ENCODE results near the gene SUPT3H. TPM values are rescaled to one million over a fixed set of nuclear protein-coding genes. Genes with fewer than 3 reads are reported as not detected.

Gene SUPT3H
- total RNA-seq, 4 donors from 2014 or later = 0.80 to 12.7 (median 3.0) TPM

DNA sequence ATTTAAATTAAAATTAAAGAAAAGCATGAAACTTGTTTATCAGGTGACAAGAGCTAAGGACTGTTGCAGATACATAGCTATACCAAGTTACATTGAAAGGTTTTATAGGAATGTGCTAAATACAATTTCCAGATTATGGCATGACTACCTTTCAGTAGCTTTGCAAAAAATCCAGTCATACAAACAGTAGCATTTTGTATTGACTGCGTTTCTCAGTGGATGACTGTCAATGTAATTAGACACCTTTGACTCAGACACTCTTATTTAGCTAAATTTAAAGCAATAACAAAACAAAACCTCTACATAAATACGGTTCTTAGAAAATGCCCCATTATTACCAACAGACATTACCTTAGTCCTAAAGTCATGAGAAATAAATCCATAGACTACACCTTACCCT lies 325.4 kb downstream of the SUPT3H start:
- no peak for DNase-seq
- intact Hi-C loops (cut with DNase I; ENCODE audit: low total_unique reads) = no loop called here
- no peak for TF ChIP-seq POLR2AphosphoS5 (IDR thresholded peaks at IDR 0.05)
- TF ChIP-seq, protein P1, sequence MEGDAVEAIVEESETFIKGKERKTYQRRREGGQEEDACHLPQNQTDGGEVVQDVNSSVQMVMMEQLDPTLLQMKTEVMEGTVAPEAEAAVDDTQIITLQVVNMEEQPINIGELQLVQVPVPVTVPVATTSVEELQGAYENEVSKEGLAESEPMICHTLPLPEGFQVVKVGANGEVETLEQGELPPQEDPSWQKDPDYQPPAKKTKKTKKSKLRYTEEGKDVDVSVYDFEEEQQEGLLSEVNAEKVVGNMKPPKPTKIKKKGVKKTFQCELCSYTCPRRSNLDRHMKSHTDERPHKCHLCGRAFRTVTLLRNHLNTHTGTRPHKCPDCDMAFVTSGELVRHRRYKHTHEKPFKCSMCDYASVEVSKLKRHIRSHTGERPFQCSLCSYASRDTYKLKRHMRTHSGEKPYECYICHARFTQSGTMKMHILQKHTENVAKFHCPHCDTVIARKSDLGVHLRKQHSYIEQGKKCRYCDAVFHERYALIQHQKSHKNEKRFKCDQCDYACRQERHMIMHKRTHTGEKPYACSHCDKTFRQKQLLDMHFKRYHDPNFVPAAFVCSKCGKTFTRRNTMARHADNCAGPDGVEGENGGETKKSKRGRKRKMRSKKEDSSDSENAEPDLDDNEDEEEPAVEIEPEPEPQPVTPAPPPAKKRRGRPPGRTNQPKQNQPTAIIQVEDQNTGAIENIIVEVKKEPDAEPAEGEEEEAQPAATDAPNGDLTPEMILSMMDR (IDR thresholded peaks at IDR 0.05) = no peak
- no peak for TF ChIP-seq POLR2A (IDR thresholded peaks at IDR 0.05)
- H3K27me3 ChIP-seq = no peaks in the 10 kb centered on the region
- 85% methylated on average over 2 of the region's 2 CpGs; no CpG with 5 or more reads in 1 of the 2 donors for WGBS, 2 donors (ENCODE audit: low coverage in 1 of 2)
- H3K4me1 ChIP-seq = no peaks in the 10 kb centered on the region
- H3K36me3 ChIP-seq = no peaks in the 10 kb centered on the region
- in situ Hi-C loops (cut with MboI; ENCODE audit: low pct_ligation_motif_present in 1 of 4, low pct_unique_long_range_greater_than_20kb in 1 of 4, low sequenced_read_pairs in 3 of 4) = no loop called here
- no peak overlapping the region for H3K4me3 ChIP-seq
- H3K27ac ChIP-seq = no peak overlapping the region
- H3K9me3 ChIP-seq = no peaks in the 10 kb centered on the region

DNA sequence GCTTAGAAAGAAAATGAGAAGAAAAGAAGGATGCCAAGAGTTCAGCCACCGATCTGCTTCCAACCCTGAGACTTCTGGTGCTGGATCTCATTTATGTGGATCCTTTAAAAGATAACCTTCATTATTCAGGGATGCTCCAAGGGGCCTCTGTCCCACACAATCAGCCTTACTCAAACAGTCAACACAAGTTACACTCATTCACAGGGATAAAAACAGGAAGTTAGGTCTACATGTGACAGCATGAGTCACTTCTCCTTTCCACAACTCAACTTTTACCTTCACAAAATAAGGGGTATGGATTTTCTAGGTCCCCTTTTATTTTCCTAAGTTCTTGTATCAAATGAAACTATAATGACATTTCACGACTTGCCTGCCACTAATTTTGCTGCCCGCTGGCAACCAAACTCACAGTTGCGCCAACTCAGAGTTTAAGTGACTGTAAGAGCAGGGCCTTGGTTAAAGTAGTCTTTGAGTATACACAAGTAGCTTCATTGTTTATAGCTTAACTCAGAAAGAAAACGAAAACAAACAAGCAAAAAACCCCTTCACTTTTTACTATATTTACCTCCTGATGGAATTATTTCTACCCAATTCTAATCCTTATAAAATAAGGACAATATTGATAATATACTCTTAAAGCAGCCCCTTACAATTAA lies 328.4 kb downstream of the SUPT3H start:
- WGBS, 2 donors (ENCODE audit: low coverage in 1 of 2) = 87 to 91% methylated on average over 5 of the region's 5 CpGs
- H3K36me3 ChIP-seq = no peaks in the 10 kb centered on the region
- TF ChIP-seq EP300 (IDR thresholded peaks at IDR 0.05; ENCODE audit: low read depth) (no peak), POLR2AphosphoS5 (IDR thresholded peaks at IDR 0.05) (no peak), POLR2A (IDR thresholded peaks at IDR 0.05) (no peak)
- DNase-seq = no peak
- no peak overlapping the region for H3K4me3 ChIP-seq
- no peaks in the 10 kb centered on the region for H3K4me1 ChIP-seq
- in situ Hi-C loops (cut with MboI; ENCODE audit: low pct_ligation_motif_present in 1 of 4, low pct_unique_long_range_greater_than_20kb in 1 of 4, low sequenced_read_pairs in 3 of 4) = no loop called here
- H3K27ac ChIP-seq = no peak overlapping the region
- H3K27me3 ChIP-seq = no peaks in the 10 kb centered on the region
- no peaks in the 10 kb centered on the region for H3K9me3 ChIP-seq
- intact Hi-C loops (cut with DNase I; ENCODE audit: low total_unique reads) = no loop called here

DNA sequence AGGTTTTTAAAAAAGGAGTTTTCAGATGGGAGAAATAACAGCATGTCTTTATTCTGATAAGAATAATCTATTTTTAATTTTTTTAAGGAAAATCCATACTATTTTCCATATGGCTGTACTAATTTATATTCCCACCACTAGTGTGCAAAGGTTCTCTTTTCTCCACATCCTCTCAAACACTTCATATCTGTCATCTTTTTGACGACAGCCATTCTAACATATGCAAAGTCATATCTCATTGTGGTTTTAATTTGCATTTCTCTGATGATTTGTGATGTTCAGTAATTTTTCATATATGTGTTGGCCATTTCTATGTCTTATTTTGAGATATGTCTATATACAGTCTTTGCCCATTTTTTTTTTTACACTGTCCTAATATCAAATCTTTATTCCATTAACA lies 330.2 kb downstream of the SUPT3H start:
- in situ Hi-C loops (cut with MboI; ENCODE audit: low pct_ligation_motif_present in 1 of 4, low pct_unique_long_range_greater_than_20kb in 1 of 4, low sequenced_read_pairs in 3 of 4) = no loop called here
- intact Hi-C loops (cut with DNase I; ENCODE audit: low total_unique reads) = no loop called here
- H3K27me3 ChIP-seq = no peaks in the 10 kb centered on the region
- H3K27ac ChIP-seq = no peak overlapping the region
- no peak overlapping the region for H3K4me3 ChIP-seq
- no peak for DNase-seq
- TF ChIP-seq, protein P1 (IDR thresholded peaks at IDR 0.05) = no peak
- TF ChIP-seq POLR2AphosphoS5 (IDR thresholded peaks at IDR 0.05) (no peak), EP300 (IDR thresholded peaks at IDR 0.05; ENCODE audit: low read depth) (no peak), POLR2A (IDR thresholded peaks at IDR 0.05) (no peak)
- no peaks in the 10 kb centered on the region for H3K36me3 ChIP-seq
- no peaks in the 10 kb centered on the region for H3K4me1 ChIP-seq
- 58 to 78% methylated on average over 1 of the region's 1 CpG for whole genome bisulfite sequencing, 2 donors (ENCODE audit: low coverage in 1 of 2)
- H3K9me3 ChIP-seq = no peaks in the 10 kb centered on the region

DNA sequence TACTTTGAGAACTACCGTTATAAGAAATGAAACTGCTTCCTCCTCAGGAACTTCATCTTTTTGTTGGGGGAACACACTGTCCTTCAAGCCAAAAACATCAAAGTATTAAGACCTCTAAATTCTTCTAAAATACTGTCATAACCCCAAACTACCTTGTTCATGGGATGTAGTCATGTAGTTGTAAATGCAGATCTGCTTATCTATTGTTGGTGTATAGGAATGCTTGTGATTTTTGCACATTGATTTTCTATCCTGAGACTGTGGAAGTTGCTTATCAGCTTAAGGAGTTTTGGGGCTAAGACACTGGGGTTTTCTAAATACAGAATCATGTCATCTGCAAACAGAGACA lies 332.5 kb downstream of the SUPT3H start:
- no peaks in the 10 kb centered on the region for H3K4me1 ChIP-seq
- H3K9me3 ChIP-seq = no peaks in the 10 kb centered on the region
- intact Hi-C loops (cut with DNase I; ENCODE audit: low total_unique reads) = no loop called here
- H3K36me3 ChIP-seq = no peaks in the 10 kb centered on the region
- no peak overlapping the region for H3K4me3 ChIP-seq
- DNase-seq = no peak
- TF ChIP-seq, protein P1 (IDR thresholded peaks at IDR 0.05) = no peak
- no peak for TF ChIP-seq POLR2A (IDR thresholded peaks at IDR 0.05)
- no peak for TF ChIP-seq POLR2AphosphoS5 (IDR thresholded peaks at IDR 0.05)
- no peak for TF ChIP-seq EP300 (IDR thresholded peaks at IDR 0.05; ENCODE audit: low read depth)
- WGBS, 2 donors (ENCODE audit: low coverage in 1 of 2) = 73 to 86% methylated on average over 1 of the region's 1 CpG
- in situ Hi-C loops (cut with MboI; ENCODE audit: low pct_ligation_motif_present in 1 of 4, low pct_unique_long_range_greater_than_20kb in 1 of 4, low sequenced_read_pairs in 3 of 4) = no loop called here
- H3K27ac ChIP-seq = no peak overlapping the region
- H3K27me3 ChIP-seq = no peaks in the 10 kb centered on the region

Measured in transverse colon (tissue), 4 donors.